GM21360 (cell line): ENCODE measurements around the gene NUDT4.
"Not testable (repeated sequence)": the region's sequence is repeated elsewhere in the genome, so short reads cannot be mapped to it uniquely, and the experiment has no call there.

Experiments
- ATAC-seq: cut with Tn5 transposase; IDR thresholded peaks from one replicate; pipeline ENCODE4 v1.9.1; 2021; ENCODE audit warnings: mild to moderate bottlenecking, moderate library complexity; ENCODE audit not compliant: unreplicated experiment

NUDT4 gene

DNA sequence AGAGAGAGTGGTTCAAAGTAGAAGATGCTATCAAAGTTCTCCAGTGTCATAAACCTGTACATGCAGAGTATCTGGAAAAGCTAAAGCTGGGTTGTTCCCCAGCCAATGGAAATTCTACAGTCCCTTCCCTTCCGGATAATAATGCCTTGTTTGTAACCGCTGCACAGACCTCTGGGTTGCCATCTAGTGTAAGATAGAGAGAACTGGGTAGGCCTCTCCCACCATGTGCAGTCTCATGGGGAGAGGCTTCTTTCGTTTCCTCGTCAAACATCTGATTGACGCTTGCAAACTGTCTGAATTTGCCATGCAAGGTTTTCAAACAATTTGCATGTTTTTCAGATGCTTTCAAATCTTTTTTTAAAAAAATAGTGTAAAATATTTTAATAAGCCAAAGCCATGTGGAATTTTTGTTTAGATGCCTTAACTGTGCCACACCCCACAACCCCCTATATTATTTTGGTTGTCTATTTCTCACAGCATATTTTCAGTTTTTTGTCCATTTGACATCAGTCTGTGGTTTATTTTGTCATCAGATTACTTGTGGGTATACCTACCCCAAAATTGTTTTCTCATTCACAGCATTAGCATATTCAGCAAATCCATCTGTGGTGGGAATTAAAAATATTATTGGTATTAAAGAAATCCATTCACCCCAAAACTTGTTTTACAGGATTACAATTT is 21.6 kb downstream of the NUDT4 start:
- peak; percentile 76 for ATAC-seq

DNA sequence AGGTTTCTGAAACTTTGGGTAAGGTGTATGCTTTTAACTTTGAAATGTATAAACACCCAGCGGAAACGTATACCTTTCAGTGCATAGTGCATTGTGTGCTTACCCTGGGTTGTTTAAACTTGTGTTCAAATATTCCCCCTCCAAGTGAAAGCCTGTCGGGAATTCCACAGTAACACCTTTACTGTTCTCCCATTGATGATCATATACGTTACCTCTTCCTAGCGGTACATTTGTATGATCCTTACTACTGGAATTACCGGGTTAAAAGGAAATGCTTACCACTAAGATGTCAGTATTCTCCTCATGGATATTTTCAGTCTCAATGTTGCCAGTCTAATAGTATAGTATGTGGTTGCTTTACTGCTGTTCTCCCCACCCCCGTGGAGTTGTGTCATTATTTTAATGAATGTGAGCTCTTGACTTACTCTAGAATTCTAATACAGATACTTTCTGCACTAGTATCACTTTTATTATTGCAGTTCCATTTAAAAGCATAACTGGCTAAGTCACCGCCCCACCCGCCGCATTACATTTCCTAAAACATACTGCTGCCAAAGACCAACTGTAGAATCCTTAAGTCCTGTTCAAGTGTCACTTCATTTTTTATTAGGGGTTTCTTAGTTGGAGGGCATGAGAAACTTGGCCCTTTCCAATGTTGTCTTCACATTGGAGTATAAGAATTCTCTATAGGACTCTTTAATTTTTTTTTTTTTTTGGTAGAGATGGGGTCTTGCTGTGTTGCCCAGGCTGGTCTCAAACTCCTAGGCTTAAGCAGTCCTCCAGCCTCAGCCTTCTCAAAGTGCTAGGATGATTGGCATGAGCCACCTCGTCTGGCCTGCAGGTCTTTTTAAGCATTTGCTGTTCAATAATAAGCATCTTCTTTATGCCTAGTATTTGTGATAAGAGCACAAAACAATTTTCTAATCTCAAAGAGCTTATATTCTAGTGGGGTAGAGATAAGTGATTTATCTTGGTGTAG is 24.9 kb downstream of the NUDT4 start:
- no peak for ATAC-seq

DNA sequence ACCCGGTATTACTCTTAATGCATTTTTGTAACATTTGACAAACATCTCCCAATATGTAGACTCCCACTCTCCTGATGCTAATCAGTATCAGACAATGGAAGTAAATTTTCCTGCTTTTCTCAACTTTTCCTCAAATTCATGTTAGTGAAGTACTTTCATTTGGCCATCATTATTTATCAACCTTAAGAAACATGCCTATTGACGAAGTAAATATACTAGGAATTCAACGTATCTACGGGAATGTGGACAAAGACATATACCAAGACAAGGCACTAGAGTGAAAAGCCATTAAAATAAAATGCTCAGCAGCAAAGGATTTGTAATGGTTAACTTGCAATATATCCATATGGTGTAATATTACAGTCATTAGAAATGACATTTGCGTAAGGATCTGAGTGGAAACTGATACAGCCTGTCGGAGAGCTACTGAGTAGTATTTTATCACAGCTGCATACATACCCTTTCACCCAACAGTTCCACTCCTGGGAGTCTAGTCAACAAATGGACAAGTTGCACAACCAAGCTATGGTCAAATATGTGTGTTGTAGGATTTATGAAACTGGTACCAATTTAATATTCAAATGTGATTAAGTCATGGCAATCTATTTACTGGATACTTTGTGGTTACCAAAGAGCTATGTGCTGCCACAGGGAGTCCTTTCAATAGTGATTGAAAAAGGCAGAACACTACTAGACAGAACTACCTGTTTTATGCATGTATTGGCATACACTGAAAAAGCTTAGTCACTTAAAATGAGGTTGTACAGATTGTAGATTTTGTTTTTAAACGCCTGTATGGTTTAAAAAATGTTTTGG is 26.5 kb downstream of the NUDT4 start:
- ATAC-seq, result no peak

DNA sequence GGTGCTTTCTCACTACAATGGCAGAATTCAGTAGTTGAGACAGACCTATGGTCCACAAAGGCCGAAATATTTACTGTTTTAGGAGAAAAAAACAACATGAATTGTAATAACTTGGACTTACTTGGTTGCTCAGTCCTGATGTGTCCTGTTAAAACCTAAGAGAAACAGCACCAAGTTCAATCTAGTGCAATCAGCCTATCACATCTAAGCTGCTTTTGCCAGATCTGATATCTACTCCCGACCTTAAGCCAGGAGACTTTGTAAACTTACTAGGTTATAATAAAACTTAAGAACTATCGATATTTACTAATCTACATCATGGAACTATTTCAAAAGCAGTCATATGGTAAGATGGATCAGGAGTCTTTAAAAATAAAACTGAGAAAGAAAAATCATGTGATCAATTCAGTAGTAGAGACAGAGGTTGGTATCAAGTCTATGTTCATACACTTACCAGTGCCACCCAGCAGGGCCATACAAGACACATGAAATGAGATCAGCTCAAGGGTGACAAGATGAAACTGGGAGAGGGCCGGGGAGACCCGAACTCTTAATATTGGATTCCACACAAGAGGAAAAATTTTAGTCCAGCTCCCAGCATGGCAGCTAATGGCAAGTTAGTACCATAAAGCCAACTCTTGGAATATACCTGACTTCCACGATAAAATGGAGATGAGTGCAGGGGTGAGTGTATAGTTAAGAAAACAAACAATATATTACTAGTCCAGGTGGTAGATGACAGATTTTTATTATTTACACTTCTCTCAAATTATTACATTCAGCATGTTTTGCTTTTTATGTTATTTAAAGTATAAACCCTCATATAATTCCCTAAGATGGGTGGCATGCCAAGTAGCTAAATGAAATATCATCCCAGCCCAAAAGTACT is 27.5 kb downstream of the NUDT4 start:
- no peak for ATAC-seq

DNA sequence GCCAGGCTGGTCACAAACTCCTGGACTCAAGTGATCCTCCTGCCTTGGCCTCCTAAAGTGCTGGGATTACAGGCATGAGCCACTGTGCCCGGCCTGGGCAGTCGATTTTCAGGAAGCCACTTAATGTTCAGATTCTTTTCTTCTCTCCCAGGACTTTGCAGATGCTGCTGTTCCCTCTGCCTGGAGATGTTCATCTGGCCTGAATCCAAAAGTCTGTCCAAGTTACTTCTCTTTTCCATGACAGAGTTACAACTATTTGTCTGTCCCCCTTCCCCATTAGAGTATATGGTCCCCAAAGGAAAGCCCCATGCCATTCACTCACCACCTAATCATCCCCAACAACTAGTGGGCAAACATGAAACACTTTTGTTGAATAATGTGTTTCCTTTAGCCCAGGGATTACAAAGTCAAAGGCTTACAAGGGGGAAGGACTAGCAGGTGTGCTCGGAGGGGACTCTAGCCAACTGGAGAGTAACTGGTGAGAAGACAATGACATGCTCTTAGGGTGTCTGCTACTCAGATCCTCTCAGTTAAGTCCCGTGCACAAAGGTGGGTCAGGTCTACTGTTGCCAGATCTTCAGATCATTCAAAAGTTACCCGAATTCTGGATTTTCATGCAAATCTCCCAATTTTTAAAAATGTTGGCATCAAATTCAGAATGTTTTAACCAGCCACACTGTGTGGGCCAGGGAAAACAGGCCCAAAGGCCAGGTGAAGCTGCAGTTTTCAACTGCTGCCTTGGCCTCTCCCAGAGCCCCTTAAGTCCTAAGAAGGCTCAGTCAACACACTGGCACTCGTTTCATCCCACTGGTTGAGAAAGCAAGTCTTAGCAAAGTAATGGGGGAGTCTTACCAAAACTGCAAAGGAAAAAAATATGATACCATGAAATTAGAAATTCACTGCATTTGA is 29.6 kb downstream of the NUDT4 start:
- no peak for ATAC-seq

DNA sequence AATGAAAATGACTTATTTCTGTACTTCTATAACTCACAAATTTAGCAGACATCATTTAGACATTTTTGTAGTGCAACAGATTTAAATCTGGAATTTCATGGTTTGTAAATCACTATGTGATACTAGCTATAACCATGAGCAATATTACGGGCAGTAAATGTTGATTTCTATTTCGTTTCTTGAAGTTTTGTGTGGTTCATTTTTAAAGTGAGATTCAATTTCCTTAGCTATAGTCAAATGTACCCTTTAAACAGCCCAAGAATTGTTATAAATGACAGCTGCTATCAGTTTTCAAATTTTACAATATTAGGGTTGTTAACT is 30.2 kb downstream of the NUDT4 start:
- no peak for ATAC-seq

DNA sequence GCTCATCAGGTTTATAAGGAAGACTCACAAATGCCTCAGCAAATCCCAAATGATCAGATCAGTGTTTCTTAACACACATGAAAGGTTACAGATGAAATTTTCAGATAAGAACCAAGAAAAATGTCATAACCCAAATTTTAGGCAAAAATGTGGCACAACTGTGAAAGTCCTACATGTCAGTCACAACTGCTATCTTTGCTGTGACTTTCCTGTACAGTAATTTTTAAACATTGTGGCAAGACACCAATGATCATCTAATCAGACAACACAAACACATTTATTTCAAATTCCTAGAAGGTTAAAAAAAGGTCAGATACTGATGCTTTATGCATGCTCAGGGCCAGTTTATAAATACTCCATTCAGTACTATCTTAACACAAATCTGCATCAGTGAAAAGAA is 31.1 kb downstream of the NUDT4 start:
- no peak for ATAC-seq

DNA sequence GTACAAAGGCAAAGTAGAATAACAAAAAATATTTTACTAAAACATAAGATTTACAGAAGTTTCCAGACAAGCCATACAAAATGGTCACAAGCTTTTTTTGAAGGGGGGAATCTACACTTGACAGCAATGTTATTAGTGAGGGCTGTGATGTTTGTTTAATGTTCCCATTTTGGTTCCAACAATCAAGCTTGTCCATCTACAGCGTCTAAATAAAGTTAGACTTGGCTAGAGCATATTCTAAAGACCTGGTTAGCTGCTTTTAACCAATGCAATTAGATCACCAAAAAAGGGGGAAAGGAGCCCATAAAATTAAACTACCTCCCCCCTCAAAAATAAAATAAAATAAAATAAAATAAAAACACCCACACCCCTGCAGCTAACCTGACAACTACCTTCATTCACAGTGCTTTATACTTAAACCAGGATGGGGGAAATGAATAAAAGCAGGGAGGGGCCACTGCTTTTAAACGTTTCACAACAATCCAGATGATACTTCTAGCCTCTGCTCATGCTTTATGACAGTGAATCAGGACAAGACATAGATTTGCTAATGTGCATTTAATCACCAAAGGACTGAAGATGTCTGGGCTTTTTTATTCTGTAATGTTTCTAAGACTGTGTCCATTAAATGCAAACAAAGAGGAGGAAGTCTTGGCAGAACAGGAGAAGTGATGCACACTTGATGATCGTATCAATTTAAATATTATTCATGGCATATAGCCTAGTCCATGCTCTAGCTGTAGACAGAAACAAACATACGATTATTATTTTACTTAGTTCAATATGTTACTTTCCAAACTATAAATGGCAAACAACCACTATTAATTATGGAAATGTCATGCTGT is 31.8 kb downstream of the NUDT4 start:
- ATAC-seq, result not testable (repeated sequence)

DNA sequence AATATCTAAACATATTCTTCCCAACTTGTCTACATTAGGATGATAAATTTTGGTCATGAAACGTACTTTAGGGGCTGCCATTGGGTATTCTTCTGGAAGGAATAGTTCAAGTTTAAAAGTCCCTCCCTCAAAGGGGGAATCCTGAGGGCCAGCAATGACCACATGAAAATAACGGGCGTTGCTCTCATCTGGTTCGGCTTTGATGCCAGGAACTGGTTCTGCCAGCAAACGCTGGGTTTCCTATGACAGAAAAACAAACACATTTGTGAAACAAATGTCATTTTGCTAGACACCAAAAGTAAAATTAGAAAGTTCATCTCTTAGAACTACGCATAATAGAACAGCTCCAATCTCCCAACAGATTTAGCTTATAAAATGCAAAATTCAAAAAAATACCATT is 33.3 kb downstream of the NUDT4 start:
- ATAC-seq, result not testable (repeated sequence)

DNA sequence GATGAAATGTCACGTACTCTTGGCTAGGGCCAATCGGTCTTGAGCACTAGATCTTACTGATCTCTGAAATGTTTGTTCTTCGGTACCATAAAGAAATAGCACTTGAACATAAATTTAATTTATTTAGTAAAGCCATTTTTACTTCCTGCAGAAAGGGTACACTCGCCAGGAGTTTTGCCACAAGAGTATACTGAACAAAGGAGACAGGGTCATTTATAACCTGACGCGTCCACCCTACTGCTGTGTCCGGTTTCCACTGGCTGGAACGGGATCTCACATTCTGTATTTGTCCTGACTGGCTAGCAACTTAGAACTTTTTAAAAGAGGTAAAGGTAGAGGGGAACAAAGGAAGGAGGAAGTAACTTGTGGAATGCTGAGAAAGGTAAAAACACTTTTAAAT is 34.7 kb downstream of the NUDT4 start:
- not testable (repeated sequence) for ATAC-seq

DNA sequence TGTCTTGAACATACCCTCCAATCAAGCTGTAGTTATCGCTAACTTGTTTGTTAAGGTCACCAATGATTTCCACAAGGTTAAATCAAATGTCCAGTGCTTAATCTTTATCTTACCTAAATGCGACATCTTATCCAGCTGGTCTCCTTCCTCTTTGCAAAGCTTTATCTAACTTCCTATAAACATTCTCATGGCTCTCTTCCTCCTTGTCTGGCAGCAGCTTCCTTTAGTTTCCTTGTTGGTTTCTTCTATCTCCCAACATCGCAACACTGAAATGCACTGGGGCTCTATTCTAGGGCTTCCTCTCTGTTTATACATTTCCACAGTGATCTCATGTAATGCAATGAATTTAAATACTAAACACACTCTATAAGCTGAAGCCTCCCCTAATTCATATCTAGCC is 35.3 kb downstream of the NUDT4 start:
- no peak for ATAC-seq

DNA sequence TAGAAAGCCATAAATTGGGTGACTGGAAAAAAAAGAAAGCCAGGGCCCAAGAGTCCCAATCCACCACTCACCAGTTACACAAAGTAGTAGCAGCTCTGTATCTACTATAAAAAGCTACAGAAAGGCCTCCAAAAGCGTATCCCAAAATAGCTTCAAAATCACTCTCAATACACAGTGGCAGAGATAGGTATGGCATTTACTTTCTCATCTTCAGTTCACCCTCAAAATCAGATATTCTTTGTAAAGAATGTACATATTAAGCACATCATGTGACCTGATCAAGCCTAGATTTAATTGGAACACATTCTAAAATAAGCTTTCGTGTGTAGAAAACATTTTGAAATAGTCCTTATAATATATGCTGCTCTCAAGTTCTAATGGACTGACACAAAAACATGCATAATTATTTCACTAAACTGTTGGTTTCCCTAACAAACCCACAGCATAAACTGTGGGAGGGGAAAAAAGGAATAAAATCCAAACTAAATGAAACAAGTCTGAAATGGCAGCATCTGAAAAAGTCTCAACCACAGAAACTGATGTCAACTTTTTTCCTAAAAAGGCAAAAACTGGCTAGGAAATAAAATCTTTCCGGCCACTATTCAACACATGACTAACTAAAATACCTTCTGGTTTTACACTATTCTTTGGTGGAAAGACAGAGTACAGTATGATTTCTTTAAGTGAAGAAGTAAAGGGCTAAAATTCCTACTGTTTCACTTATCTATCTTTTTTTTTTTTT is 38.2 kb downstream of the NUDT4 start:
- ATAC-seq, result no peak

DNA sequence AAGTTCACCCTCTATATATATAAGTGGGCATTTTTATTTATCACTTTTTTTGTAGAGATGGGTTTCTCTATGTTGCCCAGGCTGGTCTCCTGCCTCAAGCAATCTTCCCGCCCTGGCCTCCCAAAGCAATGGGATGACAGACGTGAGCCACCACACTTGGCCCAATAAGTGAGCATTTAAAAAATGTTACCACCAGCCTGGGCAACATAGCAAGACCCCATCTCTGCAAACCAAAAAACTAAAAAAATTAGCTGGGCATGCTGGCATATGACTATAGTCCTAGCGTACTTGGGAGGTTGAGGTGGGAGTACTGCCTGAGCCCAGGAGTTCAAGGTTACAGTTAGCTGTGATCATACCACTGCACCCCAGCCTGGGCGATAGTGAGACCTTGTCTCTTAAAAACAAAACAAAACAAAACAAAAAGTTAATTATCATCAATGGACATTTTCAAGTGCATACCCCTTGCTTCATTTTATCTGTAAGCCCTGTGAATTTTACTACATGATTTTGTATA is 40.3 kb downstream of the NUDT4 start:
- no peak for ATAC-seq

DNA sequence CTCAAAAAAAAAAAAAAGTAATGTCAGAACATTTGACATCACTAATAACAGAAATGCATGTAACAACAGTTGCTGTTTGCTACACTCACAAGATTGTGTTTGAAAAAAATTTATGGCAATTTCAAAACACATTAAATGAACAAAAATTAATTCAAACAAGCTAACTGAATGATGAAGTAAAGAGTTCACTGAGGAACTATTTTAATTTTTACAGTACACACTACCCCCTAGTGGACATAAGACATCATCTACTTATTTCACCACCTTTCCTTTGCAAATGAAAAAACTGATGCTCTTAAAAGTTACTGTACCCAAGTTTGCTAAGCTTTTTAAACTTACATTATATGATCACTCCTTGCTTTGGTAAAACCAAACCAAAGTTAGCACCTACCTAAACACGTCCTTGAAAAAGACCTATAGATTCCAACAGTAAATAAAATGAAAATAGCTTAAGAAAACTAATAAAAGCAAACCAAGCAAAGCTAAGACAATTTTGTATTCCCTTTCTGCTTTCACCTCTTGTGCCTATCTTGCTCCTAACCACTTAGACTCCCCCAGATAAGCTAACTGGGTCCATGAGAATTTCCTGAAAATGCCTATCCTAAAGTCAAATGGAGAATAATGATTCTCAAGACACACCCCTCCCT is 41.8 kb downstream of the NUDT4 start:
- ATAC-seq, result no peak

DNA sequence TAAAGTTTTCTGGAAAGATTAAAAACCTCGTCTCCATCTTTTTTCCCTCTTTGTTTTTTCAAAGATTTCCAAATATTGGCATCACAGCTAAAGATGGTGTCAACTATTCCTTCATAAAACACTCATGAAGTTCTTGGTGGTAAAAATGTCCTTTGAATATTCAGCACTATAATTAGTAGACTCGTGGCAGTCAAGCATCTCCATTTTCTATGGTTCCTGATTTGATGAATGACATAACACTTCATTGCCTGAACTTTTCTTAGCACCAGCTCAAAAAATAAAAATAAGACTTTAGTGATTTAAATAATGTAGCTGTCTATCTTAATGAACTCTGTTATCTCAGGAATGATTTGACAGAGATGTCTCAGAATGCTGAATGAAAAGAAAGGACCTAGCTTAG is 44.3 kb downstream of the NUDT4 start:
- ATAC-seq, result no peak

DNA sequence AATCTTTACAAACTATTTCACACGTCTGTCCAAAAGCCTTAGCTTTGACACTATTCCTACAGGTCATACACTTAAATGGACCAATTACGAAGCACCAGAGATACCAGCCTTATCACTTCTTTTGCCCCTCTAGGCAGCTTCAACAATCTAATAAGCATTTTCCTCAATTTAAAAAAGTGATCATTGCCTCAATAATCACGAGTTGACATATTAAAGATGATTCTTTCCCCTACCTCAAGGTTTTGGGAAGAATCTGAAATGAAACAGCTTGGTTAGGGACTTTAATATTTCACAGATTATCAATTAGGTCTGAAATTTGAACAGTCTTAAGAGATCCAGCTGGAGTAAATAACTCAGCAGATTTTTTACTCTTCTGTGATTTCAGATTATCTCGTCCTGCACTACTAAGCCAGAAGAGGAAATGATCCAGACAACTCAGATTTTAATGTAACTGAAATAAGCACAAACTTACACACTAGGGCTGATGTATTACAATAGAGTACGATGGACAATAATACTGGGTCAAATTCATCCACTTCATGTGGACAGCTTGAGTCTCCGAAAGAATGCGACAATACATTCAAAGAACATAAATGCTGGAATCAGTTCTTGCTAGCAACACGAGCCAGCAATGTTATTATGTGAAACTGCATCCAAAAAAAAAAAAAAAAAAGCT is 48.1 kb downstream of the NUDT4 start:
- no peak for ATAC-seq

DNA sequence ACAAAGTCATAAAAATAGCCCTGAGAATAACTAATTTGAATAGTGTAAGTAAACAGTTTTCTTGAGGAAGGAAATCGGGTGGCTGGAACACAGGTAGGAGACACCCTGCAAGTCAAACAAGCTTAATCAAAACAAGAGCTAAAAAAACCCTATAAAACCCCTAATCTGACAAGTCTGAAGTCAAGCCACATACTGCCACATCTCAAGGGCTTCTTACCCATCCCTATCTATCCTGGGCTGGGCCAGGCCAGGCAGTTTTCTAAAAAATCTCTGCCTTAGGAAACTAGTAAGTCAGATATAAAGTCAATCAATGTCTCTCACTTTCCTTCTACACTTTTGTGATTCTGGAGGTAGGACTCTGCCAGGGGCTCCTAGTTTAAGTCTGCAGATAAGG is 48.7 kb downstream of the NUDT4 start:
- no peak for ATAC-seq
